ENCODE results near the gene TSR3. TPM values are rescaled to one million over a fixed set of nuclear protein-coding genes. Genes with fewer than 3 reads are reported as not detected.

Gene TSR3
- total and polyA plus RNA-seq, 8 donors: 22.2 to 40.9 (median 30.2) TPM

GRCh38 chr16:1349351-1349750 is 2.3 kb downstream of the TSR3 start:
- ATAC-seq (no peak), DNase-seq (peak in 2 of 6 donors; percentile 22 to 68), FAIRE-seq (no peak)
- Histone ChIP-seq H3K36me3 (peaks cover 0 to 13% (median 0%) of the 10 kb centered on the region in 3 donors), H3K4me3 (no peak overlapping the region), H3K27ac (no peak overlapping the region), H3K4me1 (peaks cover 10 to 21% (median 13%) of the 10 kb centered on the region in 3 donors), H3K9me3 (no peaks in the 10 kb centered on the region), H3K27me3 (no peaks in the 10 kb centered on the region)
- no peak for TF ChIP-seq CTCF (IDR thresholded peaks at IDR 0.05)
- 84 to 87% methylated on average over 16 of the region's 16 CpGs for WGBS, 2 donors
- intact Hi-C loops (cut with DNase I): no loop called here

- FAIRE-seq (no peak), ATAC-seq (no peak), DNase-seq (peak in 2 of 6 donors; percentile 38 to 79)
- no peak for TF ChIP-seq CTCF (IDR thresholded peaks at IDR 0.05)
- intact Hi-C loops (cut with DNase I): no loop called here
- Histone ChIP-seq H3K36me3 (peaks cover 0 to 13% (median 0%) of the 10 kb centered on the region in 3 donors), H3K27ac (no peak overlapping the region), H3K4me1 (peaks cover 10 to 21% (median 13%) of the 10 kb centered on the region in 3 donors), H3K4me3 (no peak overlapping the region), H3K9me3 (no peaks in the 10 kb centered on the region), H3K27me3 (no peaks in the 10 kb centered on the region)
- WGBS, 2 donors: 82 to 84% methylated on average over 14 of the region's 14 CpGs
Measured at GRCh38 chr16:1348926-1349325, 2.8 kb downstream of the TSR3 start.

- Histone ChIP-seq H3K27me3 (no peaks in the 10 kb centered on the region), H3K27ac (no peak overlapping the region), H3K4me3 (no peak overlapping the region), H3K4me1 (peaks cover 13 to 24% (median 13%) of the 10 kb centered on the region in 3 donors), H3K36me3 (peaks cover 0 to 13% (median 0%) of the 10 kb centered on the region in 3 donors), H3K9me3 (no peaks in the 10 kb centered on the region)
- DNase-seq: peak in 2 of 6 donors; percentile 30 to 67
- no peak for FAIRE-seq
- TF ChIP-seq CTCF (IDR thresholded peaks at IDR 0.05): no peak
- intact Hi-C loops (cut with DNase I): no loop called here
- ATAC-seq: no peak
- 93% methylated on average over 15 of the region's 15 CpGs for WGBS, 2 donors
Measured at GRCh38 chr16:1348441-1348840, 3.2 kb downstream of the TSR3 start.

GRCh38 chr16:1347962-1348361 is 3.7 kb downstream of the TSR3 start:
- H3K4me3 ChIP-seq: no peak overlapping the region
- WGBS, 2 donors: 92 to 93% methylated on average over 29 of the region's 29 CpGs
- FAIRE-seq (no peak), ATAC-seq (no peak), DNase-seq (peak in 1 of 6 donors; percentile 45)
- TF ChIP-seq CTCF (IDR thresholded peaks at IDR 0.05): no peak
- H3K27ac ChIP-seq: no peak overlapping the region
- no peaks in the 10 kb centered on the region for H3K27me3 ChIP-seq
- peaks cover 10 to 23% (median 15%) of the 10 kb centered on the region in 3 donors for H3K4me1 ChIP-seq
- H3K36me3 ChIP-seq: peaks cover 0 to 13% (median 0%) of the 10 kb centered on the region in 3 donors
- intact Hi-C loops (cut with DNase I): no loop called here
- H3K9me3 ChIP-seq: no peaks in the 10 kb centered on the region

GRCh38 chr16:1347286-1347855 is 4.3 kb downstream of the TSR3 start:
- no peak overlapping the region for H3K27ac ChIP-seq
- H3K27me3 ChIP-seq: no peaks in the 10 kb centered on the region
- no peak overlapping the region for H3K4me3 ChIP-seq
- peaks cover 0 to 13% (median 0%) of the 10 kb centered on the region in 3 donors for H3K36me3 ChIP-seq
- intact Hi-C loops (cut with DNase I): no loop called here
- ATAC-seq (no peak), FAIRE-seq (no peak), DNase-seq (peak in 2 of 6 donors; percentile 14 to 73)
- 82 to 87% methylated on average over 31 of the region's 31 CpGs for WGBS, 2 donors
- no peaks in the 10 kb centered on the region for H3K9me3 ChIP-seq
- TF ChIP-seq CTCF (IDR thresholded peaks at IDR 0.05): no peak
- H3K4me1 ChIP-seq: peaks cover 9 to 17% (median 9%) of the 10 kb centered on the region in 3 donors

All from pancreas (tissue), 10 donors.